K562 (cell line): Measurements from ENCODE around the gene GPR176. TPM values are rescaled to one million over a fixed set of nuclear protein-coding genes. Genes with fewer than 3 reads are reported as not detected.

Experiments
- ATF7 ChIP-seq: fragments of 450-650 bp; IDR thresholded peaks from 2 replicates; pipeline ENCODE4 v1.7.1; 2014; ENCODE audit warnings: mild to moderate bottlenecking, moderate library complexity
- BRCA1 ChIP-seq, 2 experiments: fragments of 450-650 bp in 1 of 2; sonication (generic) in 1 of 2; formaldehyde crosslinking in 1 of 2; IDR thresholded peaks; 2 replicates each; pipeline versions ENCODE4 v1.5.0 to v1.6.1; 2017 to 2020; ENCODE audit warnings: mild to moderate bottlenecking in 1 of 2, missing genetic modification reagents in 1 of 2
- ELF2 ChIP-seq: fragments of 250-450 bp; sonication (Bioruptor Pico); IDR thresholded peaks from 2 replicates; pipeline ENCODE4 v1.5.0; 2021; ENCODE audit warnings: mild to moderate bottlenecking
- HCFC1 ChIP-seq: IDR thresholded peaks from 2 replicates; pipeline ENCODE4 v1.6.1; 2012; ENCODE audit warnings: low read depth, low read length, improper control_type of control experiment
- HDAC3 ChIP-seq: fragments of 450-650 bp; IDR thresholded peaks from 2 replicates; pipeline ENCODE4 v1.6.1; 2018; ENCODE audit warnings: borderline replicate concordance, mild to moderate bottlenecking, moderate library complexity; ENCODE audit not compliant: partially characterized antibody
- JUND ChIP-seq, 2 experiments: IDR thresholded peaks; 2 replicates in 1 of 2; 3 replicates in 1 of 2; pipeline ENCODE4 v1.6.1; 2011; ENCODE audit warnings: borderline replicate concordance in 2 of 2, low read depth in 2 of 2, low read length in 2 of 2, improper control_type of control experiment in 1 of 2, missing biosample characterization in 1 of 2, missing genetic modification characterization in 1 of 2, missing genetic modification reagents in 1 of 2
- KLF10 ChIP-seq: fragments of 250-450 bp; sonication (Bioruptor Pico); IDR thresholded peaks from 2 replicates; pipeline ENCODE4 v1.6.1; 2021; ENCODE audit warnings: matching md5 sums
- NR1H2 ChIP-seq: sonication (generic); formaldehyde crosslinking; IDR thresholded peaks from 2 replicates; pipeline ENCODE4 v1.4.0; 2020; ENCODE audit warnings: mild to moderate bottlenecking, missing genetic modification reagents
- PHF8 ChIP-seq: fragments of 200-600 bp; sonication (generic); IDR thresholded peaks from 2 replicates; pipeline ENCODE4 v1.6.1; 2012; ENCODE audit warnings: mixed run types, mild to moderate bottlenecking, inconsistent platforms, low read length, moderate library complexity, borderline replicate concordance
- POLR2B ChIP-seq: fragments of 450-650 bp; IDR thresholded peaks from 2 replicates; pipeline ENCODE4 v1.6.1; 2018; ENCODE audit warnings: low read depth; ENCODE audit not compliant: partially characterized antibody
- POLR2G ChIP-seq: fragments of 200-400 bp; formaldehyde crosslinking; IDR thresholded peaks from 2 replicates; pipeline ENCODE4 v1.6.1; 2017; ENCODE audit warnings: low read depth, mild to moderate bottlenecking, antibody characterized with exemption, low read length, moderate library complexity
- RFX1 ChIP-seq: fragments of 450-650 bp; IDR thresholded peaks from 2 replicates; pipeline ENCODE4 v1.6.1; 2016; ENCODE audit warnings: mild to moderate bottlenecking, moderate library complexity
- SAFB2 ChIP-seq: fragments of 200-400 bp; formaldehyde crosslinking; IDR thresholded peaks from 2 replicates; pipeline ENCODE4 v1.6.1; 2018; ENCODE audit warnings: borderline replicate concordance, low read length, low read depth, moderate library complexity; ENCODE audit not compliant: severe bottlenecking
- SAP30 ChIP-seq: fragments of 200-600 bp; sonication (generic); IDR thresholded peaks from 2 replicates; pipeline ENCODE4 v1.6.1; 2012; ENCODE audit warnings: borderline replicate concordance, low read depth, mild to moderate bottlenecking, moderate library complexity, low read length, control low read depth, inconsistent platforms; ENCODE audit not compliant: insufficient read depth, poor library complexity, severe bottlenecking
- SIN3B ChIP-seq: fragments of 450-650 bp; IDR thresholded peaks from 2 replicates; pipeline ENCODE4 v1.6.1; 2017; ENCODE audit warnings: low read depth, mild to moderate bottlenecking, moderate library complexity
- SMAD4 ChIP-seq: fragments of 250-450 bp; sonication (Bioruptor Pico); conservative IDR thresholded peaks from 2 replicates; pipeline ENCODE4 v1.8.0; 2021; ENCODE audit warnings: inconsistent platforms, mild to moderate bottlenecking, moderate library complexity
- SPI1 ChIP-seq: IDR thresholded peaks from 2 replicates; pipeline ENCODE4 v1.6.1; 2011; ENCODE audit warnings: low read depth, low read length, control low read depth, borderline replicate concordance
- SRSF7 ChIP-seq: fragments of 200-400 bp; formaldehyde crosslinking; optimal IDR thresholded peaks from 2 replicates; pipeline ENCODE3; 2017; ENCODE audit warnings: mild to moderate bottlenecking, low read depth, low read length
- STAT5B ChIP-seq: fragments of 250-450 bp; sonication (Bioruptor Pico); IDR thresholded peaks from 2 replicates; pipeline ENCODE4 v1.8.0; 2021; ENCODE audit warnings: mild to moderate bottlenecking, inconsistent platforms
- TAF7 ChIP-seq: fragments of 450-650 bp; IDR thresholded peaks from 2 replicates; pipeline ENCODE4 v1.6.1; 2016; ENCODE audit warnings: missing genetic modification characterization, missing compliant biosample characterization
- TRIM28 ChIP-seq: fragments of 450-650 bp; IDR thresholded peaks from 2 replicates; pipeline ENCODE4 v1.6.1; 2017
- ZNF395 ChIP-seq: fragments of 200-800 bp; sonication (Bioruptor generic); IDR thresholded peaks from 2 replicates; pipeline ENCODE4 v1.6.1; 2017; ENCODE audit warnings: missing genetic modification characterization, missing compliant biosample characterization
- ZNF518B ChIP-seq: fragments of 250-450 bp; sonication (Bioruptor Pico); IDR thresholded peaks from 2 replicates; pipeline ENCODE4 v1.5.0; 2021; ENCODE audit warnings: mild to moderate bottlenecking, moderate library complexity
- ZNF780A ChIP-seq: fragments of 250-450 bp; sonication (Bioruptor Pico); IDR thresholded peaks from 2 replicates; pipeline ENCODE4 v1.5.0; 2021; ENCODE audit warnings: mild to moderate bottlenecking
- polyA plus RNA-seq, 8 experiments: library from polyadenylated mRNA; depleted of rRNA in 4 of 8; stranded (reverse) in 5 of 8; unstranded in 3 of 8; fragments of >200 nt; fragmentation: Nextera tagmentation in 2 of 8; fragmentation: Illumina TruSeq in 1 of 8; extraction: Ambion mirVana in 2 of 8; extraction: Trizol in 1 of 8; gene quantifications; 2 replicates each; pipeline versions ENCODE4 v1.2.1 to v1.2.3, GENCODE V29; 2011 to 2014; ENCODE audit warnings: inconsistent platforms in 1 of 8, missing spikeins in 1 of 8
- total RNA-seq, 7 experiments: library from RNA; depleted of rRNA in 6 of 7; stranded (reverse); fragments of >200 nt in 6 of 7; fragmentation: Illumina TruSeq in 2 of 7; extraction: Trizol in 2 of 7; gene quantifications; 2 replicates each; pipeline versions ENCODE4 v1.2.1 to v1.2.3, GENCODE V29; 2011 to 2021; ENCODE audit warnings: low replicate concordance in 1 of 7

The GPR176 gene
- total and polyA plus RNA-seq, 9 of the 15 experiments (the other 6 are each of a cell fraction or from before 2014, with no cell fraction given) = 0.03 to 1.2 (median 0.76) TPM

- TF ChIP-seq ATF7 (peak; percentile 97), TRIM28 (0 out of 2 replicates have a peak, but pooled peaks have one; percentile 50), SRSF7 (no peak), ZNF395 (CRISPR knock-in tag) (peak; percentile 52; the same call in 1 of the 2 replicates), SAP30 (peak; percentile 90), RFX1 (peak; percentile 99), ZNF780A (CRISPR knock-in tag) (no peak), NR1H2 (CRISPR knock-in tag) (no peak), TAF7 (tag) (peak; percentile 54; the same call in 1 of the 2 replicates), HDAC3 (peak; percentile 25), SIN3B (peak; percentile 55; the same call in 1 of the 2 replicates), POLR2B (peak; percentile 43), SMAD4 (CRISPR knock-in tag) (peak; percentile 64), ZNF518B (CRISPR knock-in tag) (no peak), POLR2G (peak; percentile 90), ELF2 (CRISPR knock-in tag) (peak; percentile 94), JUND (IDR thresholded peaks at IDR 0.05; ENCODE audit: borderline replicate concordance, low read depth, low read length) (peak; percentile 82), JUND (tag; IDR thresholded peaks at IDR 0.05; ENCODE audit: borderline replicate concordance, low read depth, low read length) (no peak), STAT5B (no peak), SAFB2 (no peak), PHF8 (peak; percentile 79; the same call in 1 of the 2 replicates), SPI1 (no peak), HCFC1 (peak; percentile 53), BRCA1 (IDR thresholded peaks at IDR 0.05) (no peak), BRCA1 (CRISPR knock-in tag; IDR thresholded peaks at IDR 0.05) (no peak), KLF10 (CRISPR knock-in tag) (no peak)
Measured at GRCh38 chr15:39782441-39783138, 137.5 kb downstream of the GPR176 start, which contains the start of gene FSIP1 (continued).
